ENCODE measurements around the gene KPNA2.

- TF ChIP-seq CTCF (IDR thresholded peaks at IDR 0.05), result no peak
- TF ChIP-seq POLR2A (IDR thresholded peaks at IDR 0.05), result no peak
These were observed 13.6 kb upstream of the KPNA2 start for GRCh38 chr17:68021963-68022362.

Data from breast epithelium (tissue), 3 donors.